Measurements from ENCODE around the gene TLL2.

DNA sequence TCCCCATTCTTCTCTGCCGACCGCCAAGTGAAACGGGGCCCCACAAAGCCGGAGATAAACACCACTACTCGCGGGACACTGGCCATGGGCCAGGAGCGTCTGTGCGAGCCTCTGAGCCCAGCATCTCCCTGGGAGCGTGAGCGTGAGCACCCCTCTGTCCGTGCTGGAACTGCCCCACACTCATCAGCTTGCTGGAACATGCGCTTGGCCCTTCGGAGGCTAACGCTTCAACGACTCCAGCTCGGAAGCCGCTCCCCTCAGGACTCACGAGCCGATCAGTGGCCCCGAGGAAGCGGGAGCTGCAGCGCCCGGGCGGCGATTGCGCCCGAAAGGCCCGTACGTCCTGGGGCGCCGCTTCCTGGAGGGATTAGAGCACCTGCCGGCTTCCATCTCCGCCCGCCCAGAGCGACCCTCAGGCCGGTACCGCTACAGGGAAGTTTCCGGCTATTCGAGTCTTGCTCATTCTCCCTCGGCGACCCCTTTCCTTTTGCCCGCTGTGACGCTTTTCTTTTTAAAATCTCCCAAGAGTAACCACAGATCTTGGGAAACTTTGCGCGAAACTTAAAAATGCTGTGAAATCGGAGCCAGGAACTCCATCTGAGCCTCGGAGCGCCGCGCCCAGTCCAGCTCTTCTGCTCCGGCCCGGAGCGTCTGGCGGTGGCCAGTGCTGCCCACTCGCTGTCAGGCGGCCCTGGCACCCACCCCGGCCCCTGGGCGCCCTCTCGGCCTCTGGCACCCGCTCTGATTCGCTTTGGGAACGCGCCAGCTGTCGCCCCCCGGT lies 1.0 kb downstream of the TLL2 start:
- TF ChIP-seq, protein P1, sequence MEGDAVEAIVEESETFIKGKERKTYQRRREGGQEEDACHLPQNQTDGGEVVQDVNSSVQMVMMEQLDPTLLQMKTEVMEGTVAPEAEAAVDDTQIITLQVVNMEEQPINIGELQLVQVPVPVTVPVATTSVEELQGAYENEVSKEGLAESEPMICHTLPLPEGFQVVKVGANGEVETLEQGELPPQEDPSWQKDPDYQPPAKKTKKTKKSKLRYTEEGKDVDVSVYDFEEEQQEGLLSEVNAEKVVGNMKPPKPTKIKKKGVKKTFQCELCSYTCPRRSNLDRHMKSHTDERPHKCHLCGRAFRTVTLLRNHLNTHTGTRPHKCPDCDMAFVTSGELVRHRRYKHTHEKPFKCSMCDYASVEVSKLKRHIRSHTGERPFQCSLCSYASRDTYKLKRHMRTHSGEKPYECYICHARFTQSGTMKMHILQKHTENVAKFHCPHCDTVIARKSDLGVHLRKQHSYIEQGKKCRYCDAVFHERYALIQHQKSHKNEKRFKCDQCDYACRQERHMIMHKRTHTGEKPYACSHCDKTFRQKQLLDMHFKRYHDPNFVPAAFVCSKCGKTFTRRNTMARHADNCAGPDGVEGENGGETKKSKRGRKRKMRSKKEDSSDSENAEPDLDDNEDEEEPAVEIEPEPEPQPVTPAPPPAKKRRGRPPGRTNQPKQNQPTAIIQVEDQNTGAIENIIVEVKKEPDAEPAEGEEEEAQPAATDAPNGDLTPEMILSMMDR (IDR thresholded peaks at IDR 0.05) = no peak
- TF ChIP-seq POLR2A (IDR thresholded peaks at IDR 0.05) = no peak
